ENCODE data around the gene CLCN6.

CLCN6 gene

GRCh38 chr1:11780380-11781147, 25.4 kb upstream of the CLCN6 start:
- DNase-seq (ENCODE audit: low read depth): no peak

GRCh38 chr1:11781297-11781696, 24.7 kb upstream of the CLCN6 start:
- DNase-seq (ENCODE audit: low read depth): no peak

GRCh38 chr1:11782127-11782708, 23.8 kb upstream of the CLCN6 start:
- no peak for DNase-seq (ENCODE audit: low read depth)

- no peak for DNase-seq (ENCODE audit: low read depth)
Observed at GRCh38 chr1:11783556-11783955, 22.4 kb upstream of the CLCN6 start.

GRCh38 chr1:11784256-11784992, 21.6 kb upstream of the CLCN6 start:
- DNase-seq (ENCODE audit: low read depth): no peak

GRCh38 chr1:11784993-11785769, 20.8 kb upstream of the CLCN6 start:
- DNase-seq (ENCODE audit: low read depth): peak; percentile 43

- no peak for DNase-seq (ENCODE audit: low read depth)
Observed at GRCh38 chr1:11786168-11786567, 19.8 kb upstream of the CLCN6 start.

- DNase-seq (ENCODE audit: low read depth): no peak
Observed at GRCh38 chr1:11787251-11787803, 18.7 kb upstream of the CLCN6 start.

- no peak for DNase-seq (ENCODE audit: low read depth)
Observed at GRCh38 chr1:11787804-11788436, 18.1 kb upstream of the CLCN6 start.

- no peak for DNase-seq (ENCODE audit: low read depth)
Observed at GRCh38 chr1:11788549-11789053, 17.4 kb upstream of the CLCN6 start.

GRCh38 chr1:11789126-11790067, 16.6 kb upstream of the CLCN6 start:
- DNase-seq (ENCODE audit: low read depth): no peak

- DNase-seq (ENCODE audit: low read depth): no peak
Observed at GRCh38 chr1:11790101-11790879, 15.7 kb upstream of the CLCN6 start.

- no peak for DNase-seq (ENCODE audit: low read depth)
Observed at GRCh38 chr1:11790880-11791715, 14.9 kb upstream of the CLCN6 start.

- DNase-seq (ENCODE audit: low read depth): no peak
Observed at GRCh38 chr1:11792106-11792505, 13.9 kb upstream of the CLCN6 start.

- no peak for DNase-seq (ENCODE audit: low read depth)
Observed at GRCh38 chr1:11793819-11794218, 12.2 kb upstream of the CLCN6 start.

GRCh38 chr1:11794446-11795237, 11.3 kb upstream of the CLCN6 start:
- no peak for DNase-seq (ENCODE audit: low read depth)

- no peak for DNase-seq (ENCODE audit: low read depth)
Observed at GRCh38 chr1:11795238-11795890, 10.6 kb upstream of the CLCN6 start.
